Panc1 (cell line): ENCODE data around the gene CHST11. TPM values are rescaled to one million over a fixed set of nuclear protein-coding genes. Genes with fewer than 3 reads are reported as not detected.

Source experiments
- ATAC-seq: fragments of 200-7000 bp; cut with Tn5 transposase; 2 replicates; pipeline ENCODE4 v1.9.1; 2020; ENCODE audit warnings: mild to moderate bottlenecking, moderate library complexity
- BruUV-seq: library from RNA; stranded (reverse); fragments of 400-500 nt; replicated peaks from 2 replicates; lab custom pipeline; 2021; lab: Mats Ljungman, UMichigan
- CTCF ChIA-PET: fragments of 300-600 bp; sonication (Branson Sonifier 250); formaldehyde crosslinking; loops from one replicate; lab custom pipeline; 2022; ENCODE audit warnings: antibody characterized with exemption; lab: Charles Lee
- POLR2A ChIA-PET: fragments of 300-600 bp; sonication (Branson Sonifier 250); formaldehyde crosslinking; loops from one replicate; lab custom pipeline; 2022; ENCODE audit warnings: antibody characterized with exemption; lab: Charles Lee
- DNase-seq: peaks from one replicate; pipeline ENCODE4 v3.0.0-alpha.2; 2010; ENCODE audit warnings: low read depth, low spot score
- H3K27ac ChIP-seq: 2 replicates; pipeline ENCODE4 v1.5.1; 2011; ENCODE audit warnings: mild to moderate bottlenecking, low read length, inconsistent platforms
- H3K27me3 ChIP-seq: fragments of 200-500 bp; sonication (Bioruptor generic); 2 replicates; pipeline ENCODE4 v1.6.0; 2014; ENCODE audit warnings: low read length, inconsistent platforms; ENCODE audit not compliant: control insufficient read depth, insufficient read depth
- H3K36me3 ChIP-seq: fragments of 200-500 bp; sonication (Bioruptor generic); 2 replicates; pipeline ENCODE4 v1.5.1; 2014; ENCODE audit warnings: inconsistent platforms, mild to moderate bottlenecking, low read length, moderate library complexity; ENCODE audit not compliant: control insufficient read depth, insufficient read depth
- H3K4me1 ChIP-seq: 2 replicates; pipeline ENCODE4 v1.5.1; 2011; ENCODE audit warnings: inconsistent platforms, mild to moderate bottlenecking, low read length, moderate library complexity; ENCODE audit not compliant: control insufficient read depth, insufficient read depth
- H3K4me3 ChIP-seq, 2 experiments: 2 replicates each; pipeline ENCODE4 v1.5.1; 2011 to 2012; ENCODE audit warnings: low read depth in 2 of 2, low read length in 2 of 2, mild to moderate bottlenecking in 2 of 2, inconsistent platforms in 1 of 2, moderate library complexity in 1 of 2
- H3K9me3 ChIP-seq: fragments of 200-500 bp; sonication (Bioruptor generic); 2 replicates; pipeline ENCODE4 v1.5.1; 2014; ENCODE audit warnings: low read depth, mild to moderate bottlenecking, inconsistent platforms, low read length, moderate library complexity; ENCODE audit not compliant: control insufficient read depth, insufficient read depth
- CTCF ChIP-seq: fragments of 450-650 bp; IDR thresholded peaks from 2 replicates; pipeline ENCODE4 v1.5.1; 2017; ENCODE audit warnings: mild to moderate bottlenecking
- POLR2AphosphoS5 ChIP-seq: IDR thresholded peaks from 2 replicates; pipeline ENCODE4 v1.6.1; 2012; ENCODE audit warnings: mild to moderate bottlenecking, low read depth, low read length, moderate library complexity
- REST ChIP-seq, 2 experiments: IDR thresholded peaks; 2 replicates each; pipeline ENCODE4 v1.6.1; 2011 to 2012; ENCODE audit warnings: low read depth in 2 of 2, control low read depth in 1 of 2, low read length in 1 of 2, mild to moderate bottlenecking in 1 of 2, moderate library complexity in 1 of 2; ENCODE audit not compliant: insufficient read depth in 1 of 2
- SIN3A ChIP-seq: IDR thresholded peaks from 2 replicates; pipeline ENCODE4 v1.6.1; 2012; ENCODE audit warnings: low read depth, mild to moderate bottlenecking, low read length, moderate library complexity, borderline replicate concordance; ENCODE audit not compliant: insufficient read depth
- TCF7L2 ChIP-seq: IDR thresholded peaks from 2 replicates; pipeline ENCODE4 v1.6.1; 2011; ENCODE audit warnings: mild to moderate bottlenecking, low read depth, low read length, inconsistent platforms
- in situ Hi-C: cut with HindIII; loops from 2 replicates; pipeline ENCODE4 v1.10.0; 2016; ENCODE audit warnings: low sequenced_read_pairs, low pct_unique_long_range_greater_than_20kb
- intact Hi-C: fragments of 100-400 bp; cut with micrococcal nuclease; formaldehyde crosslinking; loops from one replicate; pipeline ENCODE4 v1.10.0; 2022; ENCODE audit not compliant: unreplicated experiment
- total RNA-seq: library from RNA; stranded (reverse); gene quantifications from one replicate; pipeline ENCODE4 v1.2.1, GENCODE V29; 2021; ENCODE audit not compliant: unreplicated experiment

CHST11 gene
- total RNA-seq, 1 experiment from 2014 or later = 11.4 TPM

- CTCF ChIA-PET = no interaction called here
- intact Hi-C loops (no loop called here), in situ Hi-C loops (no loop called here)
These were observed 200.2 kb downstream of the CHST11 start for GRCh38 chr12:104656921-104657320.

GRCh38 chr12:104657726-104658484 lies 201.2 kb downstream of the CHST11 start:
- intact Hi-C loops (no loop called here), in situ Hi-C loops (no loop called here)
- TF ChIP-seq SIN3A = no peak
- no TSS peak for BruUV-seq
- Histone ChIP-seq H3K4me1 (no peaks in the 10 kb centered on the region), H3K36me3 (no peaks in the 10 kb centered on the region), H3K27me3 (no peaks in the 10 kb centered on the region; the same call in 1 of the 2 replicates), H3K27ac (no peak overlapping the region), H3K9me3 (no peaks in the 10 kb centered on the region), H3K4me3 (no peak overlapping the region)
- ChIA-PET CTCF (no interaction called here), POLR2A (no interaction called here)
- DNase-seq (no peak), ATAC-seq (no peak)

More at GRCh38 chr12:104656921-104657320, 200.2 kb downstream of the CHST11 start:
- no peak overlapping the region for H3K27ac ChIP-seq
- POLR2A ChIA-PET = no interaction called here
- H3K4me1 ChIP-seq = no peaks in the 10 kb centered on the region
- BruUV-seq = no TSS peak
- no peaks in the 10 kb centered on the region for H3K36me3 ChIP-seq
- TF ChIP-seq TCF7L2 (no peak), POLR2AphosphoS5 (no peak), SIN3A (no peak), REST (IDR thresholded peaks at IDR 0.05; ENCODE audit: insufficient read depth in 1 of 2, low read depth in 2 of 2, low read length in 1 of 2) (no peak), CTCF (no peak)
- DNase-seq = no peak
- H3K9me3 ChIP-seq = no peaks in the 10 kb centered on the region
- ATAC-seq = no peak
- H3K27me3 ChIP-seq = no peaks in the 10 kb centered on the region; the same call in 1 of the 2 replicates
- no peak overlapping the region for H3K4me3 ChIP-seq

- Histone ChIP-seq H3K4me1 (no peaks in the 10 kb centered on the region), H3K36me3 (no peaks in the 10 kb centered on the region), H3K4me3 (no peak overlapping the region), H3K27ac (no peak overlapping the region), H3K9me3 (no peaks in the 10 kb centered on the region), H3K27me3 (no peaks in the 10 kb centered on the region; the same call in 1 of the 2 replicates)
- intact Hi-C loops = no loop called here
- in situ Hi-C loops = no loop called here
- ChIA-PET POLR2A (no interaction called here), CTCF (no interaction called here)
- DNase-seq (no peak), ATAC-seq (no peak)
- TF ChIP-seq REST (IDR thresholded peaks at IDR 0.05; ENCODE audit: insufficient read depth in 1 of 2, low read depth in 2 of 2, low read length in 1 of 2) (no peak), SIN3A (no peak), CTCF (no peak), POLR2AphosphoS5 (no peak), TCF7L2 (no peak)
- no TSS peak for BruUV-seq
These were observed 202.3 kb downstream of the CHST11 start for GRCh38 chr12:104659058-104659457.
